Endothelial cell of umbilical vein (primary cell): ENCODE measurements around the gene FNDC5.

Experiments used
- CTCF ChIP-seq, 2 donors: IDR thresholded peaks; 1 replicate in 1 of 2; 2 replicates in 1 of 2; pipeline ENCODE4 v1.5.1; 2011; ENCODE audit warnings: low read length in 2 of 2, mild to moderate bottlenecking in 2 of 2, moderate library complexity in 2 of 2, control low read depth in 1 of 2, inconsistent platforms in 1 of 2, low read depth in 1 of 2; ENCODE audit not compliant: insufficient read depth in 1 of 2; ENCODE audit errors: extremely low read depth in 1 of 2
- EZH2 ChIP-seq: IDR thresholded peaks from 2 replicates; pipeline ENCODE4 v1.6.1; 2012; ENCODE audit warnings: borderline replicate concordance, low read depth, mild to moderate bottlenecking, moderate library complexity, low read length, inconsistent platforms; ENCODE audit not compliant: severe bottlenecking
- FOS ChIP-seq: IDR thresholded peaks from 2 replicates; pipeline ENCODE4 v1.6.1; 2011; ENCODE audit warnings: mild to moderate bottlenecking, low read length, moderate library complexity, borderline replicate concordance; ENCODE audit not compliant: insufficient read depth
- GATA2 ChIP-seq: IDR thresholded peaks from 2 replicates; pipeline ENCODE4 v1.7.0; 2011; ENCODE audit warnings: low read depth, mild to moderate bottlenecking, moderate library complexity, mixed read lengths, low read length; ENCODE audit not compliant: insufficient read length, insufficient read depth
- JUN ChIP-seq: IDR thresholded peaks from 2 replicates; pipeline ENCODE4 v1.6.1; 2011; ENCODE audit warnings: borderline replicate concordance, low read depth; ENCODE audit not compliant: insufficient read length, insufficient read depth
- MAX ChIP-seq: IDR thresholded peaks from 2 replicates; pipeline ENCODE4 v1.6.1; 2011; ENCODE audit not compliant: insufficient read depth, insufficient read length
- POLR2A ChIP-seq: IDR thresholded peaks from 2 replicates; pipeline ENCODE4 v1.6.1; 2012; ENCODE audit warnings: low read depth, mild to moderate bottlenecking, control low read depth, low read length
- POLR2AphosphoS5 ChIP-seq: IDR thresholded peaks from 2 replicates; pipeline ENCODE4 v1.6.1; 2012; ENCODE audit warnings: low read depth, mild to moderate bottlenecking, control low read depth, low read length, moderate library complexity; ENCODE audit not compliant: insufficient read depth

- TF ChIP-seq CTCF (IDR thresholded peaks at IDR 0.05; ENCODE audit: extremely low read depth in 1 of 2, insufficient read depth in 1 of 2, low read depth in 1 of 2, low read length in 2 of 2) (no peak), POLR2AphosphoS5 (no peak), POLR2A (no peak), GATA2 (no peak), JUN (no peak), EZH2 (no peak), MAX (no peak), FOS (no peak)
Observed at GRCh38 chr1:32868085-32868484, 2.6 kb downstream of the FNDC5 start.
